HL-60 (cell line): Measurements from ENCODE around the gene NEK11.
"Not testable (repeated sequence)": the region's sequence is repeated elsewhere in the genome, so short reads cannot be mapped to it uniquely, and the experiment has no call there.

Experiments used
- DNase-seq, 2 experiments: peaks; one replicate each; pipeline ENCODE4 v3.0.0-alpha.2; 2010 to 2020; ENCODE audit warnings: low read depth in 1 of 2, low spot score in 1 of 2
- H3K27ac ChIP-seq: fragments of 250-450 bp; sonication (Bioruptor Pico); replicated peaks from 2 replicates; pipeline ENCODE4 v1.5.1; 2020; ENCODE audit warnings: mild to moderate bottlenecking, moderate library complexity
- H3K27me3 ChIP-seq: fragments of 250-450 bp; sonication (Bioruptor Pico); 2 replicates; pipeline ENCODE4 v1.5.1; 2021; ENCODE audit warnings: mild to moderate bottlenecking, moderate library complexity; ENCODE audit not compliant: insufficient read depth, poor library complexity, severe bottlenecking
- H3K4me3 ChIP-seq: replicated peaks from 2 replicates; pipeline ENCODE4 v1.5.1; 2011; ENCODE audit warnings: mild to moderate bottlenecking, control low read depth, low read length; ENCODE audit not compliant: insufficient read depth
- GABPA ChIP-seq: IDR thresholded peaks from 2 replicates; pipeline ENCODE4 v1.6.1; 2012; ENCODE audit warnings: low read depth
- POLR2AphosphoS5 ChIP-seq: IDR thresholded peaks from 2 replicates; pipeline ENCODE4 v1.6.1; 2012; ENCODE audit warnings: low read depth
- REST ChIP-seq: IDR thresholded peaks from 2 replicates; pipeline ENCODE4 v1.6.1; 2012; ENCODE audit warnings: low read depth; ENCODE audit not compliant: insufficient replicate concordance
- SPI1 ChIP-seq: IDR thresholded peaks from 2 replicates; pipeline ENCODE4 v1.6.1; 2012; ENCODE audit warnings: low read depth, mild to moderate bottlenecking, borderline replicate concordance
- TF ChIP-seq, protein P1 (sequence below): IDR thresholded peaks from one replicate; pipeline ENCODE4 v1.5.1; 2011; ENCODE audit warnings: low read length, control low read depth, inconsistent platforms; ENCODE audit not compliant: insufficient read depth

Gene NEK11

DNA sequence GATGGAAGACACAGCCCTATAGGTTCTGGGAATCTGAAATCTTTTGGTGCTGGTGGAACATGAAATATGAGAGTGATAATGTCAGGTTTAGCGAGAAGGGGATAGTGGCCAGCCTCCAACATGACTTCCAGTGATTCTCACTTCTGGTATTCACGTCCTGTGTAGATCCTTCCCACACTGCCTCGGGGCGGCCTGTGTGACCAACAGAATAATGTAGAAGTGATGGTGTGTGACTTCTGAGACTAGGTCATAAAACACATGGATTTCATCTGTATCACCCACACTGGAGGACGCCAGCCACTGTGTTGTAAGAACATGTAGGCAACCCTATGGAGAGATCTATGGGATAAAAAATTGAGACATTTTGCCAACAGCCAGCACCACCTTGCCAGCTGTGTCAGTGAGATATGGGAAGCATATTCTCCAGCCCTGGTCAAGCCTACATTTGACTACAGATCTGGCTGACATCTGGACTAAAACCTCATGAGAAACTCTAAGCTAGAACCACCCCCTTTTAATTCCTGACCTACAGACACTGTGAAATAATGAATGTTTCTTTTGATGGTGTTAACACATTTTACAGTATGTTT lies 329.4 kb downstream of the NEK11 start:
- no peaks in the 10 kb centered on the region for H3K27me3 ChIP-seq
- TF ChIP-seq POLR2AphosphoS5 (no peak), GABPA (no peak), REST (no peak), SPI1 (no peak)
- TF ChIP-seq, protein P1, sequence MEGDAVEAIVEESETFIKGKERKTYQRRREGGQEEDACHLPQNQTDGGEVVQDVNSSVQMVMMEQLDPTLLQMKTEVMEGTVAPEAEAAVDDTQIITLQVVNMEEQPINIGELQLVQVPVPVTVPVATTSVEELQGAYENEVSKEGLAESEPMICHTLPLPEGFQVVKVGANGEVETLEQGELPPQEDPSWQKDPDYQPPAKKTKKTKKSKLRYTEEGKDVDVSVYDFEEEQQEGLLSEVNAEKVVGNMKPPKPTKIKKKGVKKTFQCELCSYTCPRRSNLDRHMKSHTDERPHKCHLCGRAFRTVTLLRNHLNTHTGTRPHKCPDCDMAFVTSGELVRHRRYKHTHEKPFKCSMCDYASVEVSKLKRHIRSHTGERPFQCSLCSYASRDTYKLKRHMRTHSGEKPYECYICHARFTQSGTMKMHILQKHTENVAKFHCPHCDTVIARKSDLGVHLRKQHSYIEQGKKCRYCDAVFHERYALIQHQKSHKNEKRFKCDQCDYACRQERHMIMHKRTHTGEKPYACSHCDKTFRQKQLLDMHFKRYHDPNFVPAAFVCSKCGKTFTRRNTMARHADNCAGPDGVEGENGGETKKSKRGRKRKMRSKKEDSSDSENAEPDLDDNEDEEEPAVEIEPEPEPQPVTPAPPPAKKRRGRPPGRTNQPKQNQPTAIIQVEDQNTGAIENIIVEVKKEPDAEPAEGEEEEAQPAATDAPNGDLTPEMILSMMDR = no peak
- DNase-seq = no peak
- no peak overlapping the region for H3K4me3 ChIP-seq
- H3K27ac ChIP-seq = no peak overlapping the region

GRCh38 chr3:131357275-131357674 lies 330.6 kb downstream of the NEK11 start:
- no peak overlapping the region for H3K27ac ChIP-seq
- no peaks in the 10 kb centered on the region for H3K27me3 ChIP-seq
- no peak for TF ChIP-seq REST
- TF ChIP-seq, protein P1 = no peak
- no peak for TF ChIP-seq POLR2AphosphoS5
- no peak for TF ChIP-seq SPI1
- no peak for TF ChIP-seq GABPA
- no peak for DNase-seq
- no peak overlapping the region for H3K4me3 ChIP-seq

DNA sequence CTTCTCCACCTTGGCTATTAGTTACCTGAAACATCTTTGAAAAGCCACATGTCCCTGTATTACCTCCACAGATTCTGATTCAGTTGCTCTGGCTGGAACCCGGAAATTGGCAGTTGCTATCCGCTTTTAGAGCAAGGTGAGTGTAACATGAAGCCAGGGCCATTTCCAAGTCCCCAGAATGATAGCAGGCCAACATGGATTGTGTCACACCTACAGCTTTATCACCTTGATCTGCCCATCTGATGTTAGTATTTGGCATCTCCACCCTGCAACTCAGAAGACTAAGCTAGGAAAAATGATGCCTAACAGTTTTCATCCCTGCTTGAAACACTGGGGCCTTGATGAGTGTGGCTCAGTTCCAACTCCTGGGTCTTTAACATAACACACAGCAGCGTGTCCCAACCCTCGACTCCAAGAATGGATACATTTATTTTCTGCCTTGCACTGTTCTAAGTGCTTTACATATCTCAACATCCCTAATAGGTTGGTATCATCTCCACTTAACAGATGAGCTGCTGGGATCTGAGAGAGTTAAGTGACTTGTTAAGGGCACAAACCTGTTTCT lies 333.6 kb downstream of the NEK11 start:
- H3K4me3 ChIP-seq = no peak overlapping the region
- no peaks in the 10 kb centered on the region for H3K27me3 ChIP-seq
- no peak for DNase-seq
- TF ChIP-seq, protein P1 = no peak
- TF ChIP-seq GABPA = no peak
- TF ChIP-seq POLR2AphosphoS5 = no peak
- TF ChIP-seq SPI1 = no peak
- TF ChIP-seq REST = no peak
- H3K27ac ChIP-seq = no peak overlapping the region

DNA sequence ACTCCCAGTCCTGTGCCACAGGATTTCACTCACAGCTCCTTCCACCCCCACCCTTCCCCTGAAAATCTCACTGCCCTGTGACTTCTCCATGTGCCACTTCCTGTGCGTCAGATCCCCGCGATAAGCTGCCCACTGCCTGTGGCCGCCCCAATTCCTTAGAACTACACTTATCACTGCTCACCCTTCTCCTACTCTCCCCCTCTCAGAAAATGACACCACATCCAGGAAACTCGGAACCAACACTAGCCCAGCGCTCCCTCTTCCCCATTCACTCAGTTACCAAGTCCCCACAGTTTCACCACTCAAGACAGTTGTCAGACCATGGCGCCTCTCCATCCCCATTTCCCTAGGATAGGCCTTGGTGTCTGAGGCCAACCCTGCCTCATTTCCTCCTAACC lies 334.4 kb downstream of the NEK11 start:
- not testable (repeated sequence) for H3K4me3 ChIP-seq, H3K27ac ChIP-seq, H3K27me3 ChIP-seq, DNase-seq
